HL-60 (cell line): ENCODE data around the gene ROBO1.

Experiments
- DNase-seq, 2 experiments: peaks; one replicate each; pipeline ENCODE4 v3.0.0-alpha.2; 2010 to 2020; ENCODE audit warnings: low read depth in 1 of 2, low spot score in 1 of 2
- H3K27ac ChIP-seq: fragments of 250-450 bp; sonication (Bioruptor Pico); replicated peaks from 2 replicates; pipeline ENCODE4 v1.5.1; 2020; ENCODE audit warnings: mild to moderate bottlenecking, moderate library complexity
- H3K27me3 ChIP-seq: fragments of 250-450 bp; sonication (Bioruptor Pico); 2 replicates; pipeline ENCODE4 v1.5.1; 2021; ENCODE audit warnings: mild to moderate bottlenecking, moderate library complexity; ENCODE audit not compliant: insufficient read depth, poor library complexity, severe bottlenecking
- H3K4me3 ChIP-seq: replicated peaks from 2 replicates; pipeline ENCODE4 v1.5.1; 2011; ENCODE audit warnings: mild to moderate bottlenecking, control low read depth, low read length; ENCODE audit not compliant: insufficient read depth
- GABPA ChIP-seq: IDR thresholded peaks from 2 replicates; pipeline ENCODE4 v1.6.1; 2012; ENCODE audit warnings: low read depth
- POLR2AphosphoS5 ChIP-seq: IDR thresholded peaks from 2 replicates; pipeline ENCODE4 v1.6.1; 2012; ENCODE audit warnings: low read depth
- SPI1 ChIP-seq: IDR thresholded peaks from 2 replicates; pipeline ENCODE4 v1.6.1; 2012; ENCODE audit warnings: low read depth, mild to moderate bottlenecking, borderline replicate concordance
- TF ChIP-seq, protein P1 (sequence below): IDR thresholded peaks from 2 replicates; pipeline ENCODE4 v1.6.1; 2012; ENCODE audit warnings: low read depth; ENCODE audit not compliant: insufficient replicate concordance
- TF ChIP-seq, protein P2 (sequence below): IDR thresholded peaks from one replicate; pipeline ENCODE4 v1.5.1; 2011; ENCODE audit warnings: low read length, control low read depth, inconsistent platforms; ENCODE audit not compliant: insufficient read depth

Gene ROBO1

DNA sequence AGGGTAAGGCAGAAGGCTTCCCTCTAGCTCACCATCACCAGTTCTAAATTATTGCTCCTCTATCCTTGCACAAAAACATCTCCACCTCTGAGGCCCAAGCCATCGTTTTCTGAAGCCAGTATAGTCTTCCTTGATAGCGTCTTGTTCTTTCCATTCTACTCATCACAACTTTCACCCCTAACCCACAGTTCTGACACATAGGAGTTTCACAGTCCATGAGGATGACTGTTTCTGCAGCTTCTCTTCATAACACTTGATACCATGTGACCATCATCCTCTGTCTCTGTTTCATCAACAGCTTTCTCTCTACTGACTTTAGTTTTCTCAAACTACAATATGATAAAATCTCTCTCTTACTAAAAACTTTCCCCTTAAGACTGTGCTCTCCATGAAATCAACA, 1166.5 kb downstream of the ROBO1 start:
- no peak for TF ChIP-seq GABPA
- TF ChIP-seq, protein P1, sequence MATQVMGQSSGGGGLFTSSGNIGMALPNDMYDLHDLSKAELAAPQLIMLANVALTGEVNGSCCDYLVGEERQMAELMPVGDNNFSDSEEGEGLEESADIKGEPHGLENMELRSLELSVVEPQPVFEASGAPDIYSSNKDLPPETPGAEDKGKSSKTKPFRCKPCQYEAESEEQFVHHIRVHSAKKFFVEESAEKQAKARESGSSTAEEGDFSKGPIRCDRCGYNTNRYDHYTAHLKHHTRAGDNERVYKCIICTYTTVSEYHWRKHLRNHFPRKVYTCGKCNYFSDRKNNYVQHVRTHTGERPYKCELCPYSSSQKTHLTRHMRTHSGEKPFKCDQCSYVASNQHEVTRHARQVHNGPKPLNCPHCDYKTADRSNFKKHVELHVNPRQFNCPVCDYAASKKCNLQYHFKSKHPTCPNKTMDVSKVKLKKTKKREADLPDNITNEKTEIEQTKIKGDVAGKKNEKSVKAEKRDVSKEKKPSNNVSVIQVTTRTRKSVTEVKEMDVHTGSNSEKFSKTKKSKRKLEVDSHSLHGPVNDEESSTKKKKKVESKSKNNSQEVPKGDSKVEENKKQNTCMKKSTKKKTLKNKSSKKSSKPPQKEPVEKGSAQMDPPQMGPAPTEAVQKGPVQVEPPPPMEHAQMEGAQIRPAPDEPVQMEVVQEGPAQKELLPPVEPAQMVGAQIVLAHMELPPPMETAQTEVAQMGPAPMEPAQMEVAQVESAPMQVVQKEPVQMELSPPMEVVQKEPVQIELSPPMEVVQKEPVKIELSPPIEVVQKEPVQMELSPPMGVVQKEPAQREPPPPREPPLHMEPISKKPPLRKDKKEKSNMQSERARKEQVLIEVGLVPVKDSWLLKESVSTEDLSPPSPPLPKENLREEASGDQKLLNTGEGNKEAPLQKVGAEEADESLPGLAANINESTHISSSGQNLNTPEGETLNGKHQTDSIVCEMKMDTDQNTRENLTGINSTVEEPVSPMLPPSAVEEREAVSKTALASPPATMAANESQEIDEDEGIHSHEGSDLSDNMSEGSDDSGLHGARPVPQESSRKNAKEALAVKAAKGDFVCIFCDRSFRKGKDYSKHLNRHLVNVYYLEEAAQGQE, result no peak
- no peak for TF ChIP-seq POLR2AphosphoS5
- TF ChIP-seq, protein P2, sequence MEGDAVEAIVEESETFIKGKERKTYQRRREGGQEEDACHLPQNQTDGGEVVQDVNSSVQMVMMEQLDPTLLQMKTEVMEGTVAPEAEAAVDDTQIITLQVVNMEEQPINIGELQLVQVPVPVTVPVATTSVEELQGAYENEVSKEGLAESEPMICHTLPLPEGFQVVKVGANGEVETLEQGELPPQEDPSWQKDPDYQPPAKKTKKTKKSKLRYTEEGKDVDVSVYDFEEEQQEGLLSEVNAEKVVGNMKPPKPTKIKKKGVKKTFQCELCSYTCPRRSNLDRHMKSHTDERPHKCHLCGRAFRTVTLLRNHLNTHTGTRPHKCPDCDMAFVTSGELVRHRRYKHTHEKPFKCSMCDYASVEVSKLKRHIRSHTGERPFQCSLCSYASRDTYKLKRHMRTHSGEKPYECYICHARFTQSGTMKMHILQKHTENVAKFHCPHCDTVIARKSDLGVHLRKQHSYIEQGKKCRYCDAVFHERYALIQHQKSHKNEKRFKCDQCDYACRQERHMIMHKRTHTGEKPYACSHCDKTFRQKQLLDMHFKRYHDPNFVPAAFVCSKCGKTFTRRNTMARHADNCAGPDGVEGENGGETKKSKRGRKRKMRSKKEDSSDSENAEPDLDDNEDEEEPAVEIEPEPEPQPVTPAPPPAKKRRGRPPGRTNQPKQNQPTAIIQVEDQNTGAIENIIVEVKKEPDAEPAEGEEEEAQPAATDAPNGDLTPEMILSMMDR, result no peak
- TF ChIP-seq SPI1, result no peak
- no peak for DNase-seq
- H3K27me3 ChIP-seq, result no peaks in the 10 kb centered on the region
- H3K27ac ChIP-seq, result no peak overlapping the region
- H3K4me3 ChIP-seq, result no peak overlapping the region

GRCh38 chr3:78589778-78590177, 1178.0 kb downstream of the ROBO1 start:
- no peak for TF ChIP-seq GABPA
- no peak for TF ChIP-seq SPI1
- TF ChIP-seq POLR2AphosphoS5, result no peak
- TF ChIP-seq, protein P2, result no peak
- TF ChIP-seq, protein P1, result no peak
- H3K4me3 ChIP-seq, result no peak overlapping the region
- no peaks in the 10 kb centered on the region for H3K27me3 ChIP-seq
- no peak for DNase-seq
- no peak overlapping the region for H3K27ac ChIP-seq

- H3K27ac ChIP-seq, result no peak overlapping the region
- TF ChIP-seq, protein P1, result no peak
- TF ChIP-seq, protein P2, result no peak
- TF ChIP-seq SPI1 (no peak), POLR2AphosphoS5 (no peak), GABPA (no peak)
- DNase-seq, result no peak
- no peaks in the 10 kb centered on the region for H3K27me3 ChIP-seq
- no peak overlapping the region for H3K4me3 ChIP-seq
Measured at GRCh38 chr3:78588906-78589621, 1178.7 kb downstream of the ROBO1 start.
